Measurements from ENCODE around the gene ECHS1.

GRCh38 chr10:133349160-133349568 is 24.0 kb downstream of the ECHS1 start:
- TF ChIP-seq HOXA7 (CRISPR knock-in tag; IDR thresholded peaks at IDR 0.05; ENCODE audit: borderline replicate concordance), result no peak
- TF ChIP-seq ZBTB49 (tag by site-specific recombination; IDR thresholded peaks at IDR 0.05; ENCODE audit: low read depth), result no peak
- TF ChIP-seq, protein P1, sequence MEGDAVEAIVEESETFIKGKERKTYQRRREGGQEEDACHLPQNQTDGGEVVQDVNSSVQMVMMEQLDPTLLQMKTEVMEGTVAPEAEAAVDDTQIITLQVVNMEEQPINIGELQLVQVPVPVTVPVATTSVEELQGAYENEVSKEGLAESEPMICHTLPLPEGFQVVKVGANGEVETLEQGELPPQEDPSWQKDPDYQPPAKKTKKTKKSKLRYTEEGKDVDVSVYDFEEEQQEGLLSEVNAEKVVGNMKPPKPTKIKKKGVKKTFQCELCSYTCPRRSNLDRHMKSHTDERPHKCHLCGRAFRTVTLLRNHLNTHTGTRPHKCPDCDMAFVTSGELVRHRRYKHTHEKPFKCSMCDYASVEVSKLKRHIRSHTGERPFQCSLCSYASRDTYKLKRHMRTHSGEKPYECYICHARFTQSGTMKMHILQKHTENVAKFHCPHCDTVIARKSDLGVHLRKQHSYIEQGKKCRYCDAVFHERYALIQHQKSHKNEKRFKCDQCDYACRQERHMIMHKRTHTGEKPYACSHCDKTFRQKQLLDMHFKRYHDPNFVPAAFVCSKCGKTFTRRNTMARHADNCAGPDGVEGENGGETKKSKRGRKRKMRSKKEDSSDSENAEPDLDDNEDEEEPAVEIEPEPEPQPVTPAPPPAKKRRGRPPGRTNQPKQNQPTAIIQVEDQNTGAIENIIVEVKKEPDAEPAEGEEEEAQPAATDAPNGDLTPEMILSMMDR (tag by site-specific recombination; IDR thresholded peaks at IDR 0.05), result no peak
- TF ChIP-seq ZNF561 (tag by site-specific recombination; IDR thresholded peaks at IDR 0.05; ENCODE audit: borderline replicate concordance), result no peak
- TF ChIP-seq, protein P2, sequence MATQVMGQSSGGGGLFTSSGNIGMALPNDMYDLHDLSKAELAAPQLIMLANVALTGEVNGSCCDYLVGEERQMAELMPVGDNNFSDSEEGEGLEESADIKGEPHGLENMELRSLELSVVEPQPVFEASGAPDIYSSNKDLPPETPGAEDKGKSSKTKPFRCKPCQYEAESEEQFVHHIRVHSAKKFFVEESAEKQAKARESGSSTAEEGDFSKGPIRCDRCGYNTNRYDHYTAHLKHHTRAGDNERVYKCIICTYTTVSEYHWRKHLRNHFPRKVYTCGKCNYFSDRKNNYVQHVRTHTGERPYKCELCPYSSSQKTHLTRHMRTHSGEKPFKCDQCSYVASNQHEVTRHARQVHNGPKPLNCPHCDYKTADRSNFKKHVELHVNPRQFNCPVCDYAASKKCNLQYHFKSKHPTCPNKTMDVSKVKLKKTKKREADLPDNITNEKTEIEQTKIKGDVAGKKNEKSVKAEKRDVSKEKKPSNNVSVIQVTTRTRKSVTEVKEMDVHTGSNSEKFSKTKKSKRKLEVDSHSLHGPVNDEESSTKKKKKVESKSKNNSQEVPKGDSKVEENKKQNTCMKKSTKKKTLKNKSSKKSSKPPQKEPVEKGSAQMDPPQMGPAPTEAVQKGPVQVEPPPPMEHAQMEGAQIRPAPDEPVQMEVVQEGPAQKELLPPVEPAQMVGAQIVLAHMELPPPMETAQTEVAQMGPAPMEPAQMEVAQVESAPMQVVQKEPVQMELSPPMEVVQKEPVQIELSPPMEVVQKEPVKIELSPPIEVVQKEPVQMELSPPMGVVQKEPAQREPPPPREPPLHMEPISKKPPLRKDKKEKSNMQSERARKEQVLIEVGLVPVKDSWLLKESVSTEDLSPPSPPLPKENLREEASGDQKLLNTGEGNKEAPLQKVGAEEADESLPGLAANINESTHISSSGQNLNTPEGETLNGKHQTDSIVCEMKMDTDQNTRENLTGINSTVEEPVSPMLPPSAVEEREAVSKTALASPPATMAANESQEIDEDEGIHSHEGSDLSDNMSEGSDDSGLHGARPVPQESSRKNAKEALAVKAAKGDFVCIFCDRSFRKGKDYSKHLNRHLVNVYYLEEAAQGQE (tag by site-specific recombination; IDR thresholded peaks at IDR 0.05), result no peak
- no peak for TF ChIP-seq PRDM4 (tag by site-specific recombination; IDR thresholded peaks at IDR 0.05)
- no peak for TF ChIP-seq ZNF354C (tag by site-specific recombination; IDR thresholded peaks at IDR 0.05; ENCODE audit: borderline replicate concordance, low read depth)
- no peak for TF ChIP-seq ZNF777 (tag by site-specific recombination; IDR thresholded peaks at IDR 0.05; ENCODE audit: borderline replicate concordance)
- TF ChIP-seq YY1 (tag by site-specific recombination; IDR thresholded peaks at IDR 0.05), result no peak
- TF ChIP-seq KLF10 (tag by site-specific recombination; IDR thresholded peaks at IDR 0.05), result no peak
- TF ChIP-seq SP2 (tag by site-specific recombination; IDR thresholded peaks at IDR 0.05), result no peak
